ENCODE data around the gene EPB41L5. TPM values are rescaled to one million over a fixed set of nuclear protein-coding genes. Genes with fewer than 3 reads are reported as not detected.

EPB41L5 gene
- total and polyA plus RNA-seq, 3 donors from 2014 or later: 56.8 to 73.6 (median 62.7) TPM

GRCh38 chr2:120034027-120034426 is 21.1 kb downstream of the EPB41L5 start:
- no peak for DNase-seq
- no peak for TF ChIP-seq POLR2A (IDR thresholded peaks at IDR 0.05)
- TF ChIP-seq CTCF (IDR thresholded peaks at IDR 0.05): no peak
- Histone ChIP-seq H3K4me1 (no peaks in the 10 kb centered on the region), H3K4me3 (no peak overlapping the region), H3K27me3 (no peaks in the 10 kb centered on the region), H3K9me3 (no peaks in the 10 kb centered on the region), H3K27ac (no peak overlapping the region), H3K36me3 (ENCODE audit: low read depth, missing control alignments) (no peaks in the 10 kb centered on the region)
- intact Hi-C loops (cut with DNase I; ENCODE audit: low total_unique reads): no loop called here
- WGBS, 2 donors: 44 to 45% methylated on average over 2 of the region's 2 CpGs

DNA sequence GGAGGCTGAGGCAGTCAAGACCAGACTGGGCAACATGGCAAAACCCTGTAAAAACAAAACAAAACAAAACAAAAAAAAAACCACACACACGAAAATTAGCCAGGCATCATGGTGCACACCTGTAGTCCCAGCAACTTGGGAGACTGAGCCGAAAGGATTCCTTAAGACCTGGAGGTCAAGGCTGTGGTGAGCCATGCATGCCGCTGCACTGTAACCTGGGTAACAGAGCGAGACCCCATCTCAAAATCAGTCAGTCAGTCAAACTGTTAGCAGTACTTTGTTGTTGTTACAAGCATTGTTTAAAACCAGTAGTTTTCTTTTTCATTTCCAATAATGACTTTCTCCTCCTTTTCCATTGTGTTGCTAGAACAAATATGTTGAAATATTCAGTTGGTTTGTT is 21.7 kb downstream of the EPB41L5 start:
- intact Hi-C loops (cut with DNase I; ENCODE audit: low total_unique reads): no loop called here
- 88 to 93% methylated on average over 4 of the region's 4 CpGs for WGBS, 2 donors
- no peak overlapping the region for H3K27ac ChIP-seq

GRCh38 chr2:120036145-120036544 is 23.3 kb downstream of the EPB41L5 start:
- Histone ChIP-seq H3K27ac (no peak overlapping the region), H3K36me3 (ENCODE audit: low read depth, missing control alignments) (no peaks in the 10 kb centered on the region), H3K27me3 (no peaks in the 10 kb centered on the region), H3K4me3 (no peak overlapping the region), H3K9me3 (no peaks in the 10 kb centered on the region), H3K4me1 (no peaks in the 10 kb centered on the region)
- DNase-seq: no peak
- intact Hi-C loops (cut with DNase I; ENCODE audit: low total_unique reads): no loop called here
- 59 to 63% methylated on average over 1 of the region's 1 CpG for WGBS, 2 donors
- TF ChIP-seq CTCF (IDR thresholded peaks at IDR 0.05): no peak
- no peak for TF ChIP-seq POLR2A (IDR thresholded peaks at IDR 0.05)

More for the DNA sequence above, 21.7 kb downstream of the EPB41L5 start:
- no peak for DNase-seq
- no peaks in the 10 kb centered on the region for H3K36me3 ChIP-seq (ENCODE audit: low read depth, missing control alignments)
- H3K4me1 ChIP-seq: no peaks in the 10 kb centered on the region
- no peak overlapping the region for H3K4me3 ChIP-seq
- no peaks in the 10 kb centered on the region for H3K9me3 ChIP-seq
- TF ChIP-seq CTCF (IDR thresholded peaks at IDR 0.05): no peak
- TF ChIP-seq POLR2A (IDR thresholded peaks at IDR 0.05): no peak
- no peaks in the 10 kb centered on the region for H3K27me3 ChIP-seq

DNA sequence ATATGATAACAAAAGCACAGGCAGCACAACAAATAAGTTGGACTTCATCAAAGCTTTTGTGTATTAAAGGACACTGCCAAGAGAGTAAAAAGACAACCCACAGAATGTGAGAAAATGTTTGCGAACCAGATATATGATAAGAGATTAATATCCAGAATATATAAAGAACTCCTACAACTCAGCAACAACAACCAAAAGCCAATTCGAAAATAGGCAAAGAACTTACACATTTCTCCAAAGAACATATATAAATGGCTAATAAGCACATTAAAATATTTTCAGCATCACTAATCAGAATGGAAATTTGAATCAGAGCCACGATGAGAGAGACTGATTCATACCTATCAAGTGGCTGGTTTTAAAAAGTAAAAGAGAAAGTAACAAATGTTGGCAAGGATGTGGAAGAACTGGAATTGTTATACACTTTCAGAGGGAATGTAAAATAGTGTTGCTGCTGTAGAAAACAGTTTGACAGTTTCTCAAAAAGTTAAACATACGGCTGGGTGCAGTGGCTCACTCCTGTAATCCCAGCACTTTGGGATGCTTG is 25.2 kb downstream of the EPB41L5 start:
- intact Hi-C loops (cut with DNase I; ENCODE audit: low total_unique reads): no loop called here
- Histone ChIP-seq H3K27me3 (no peaks in the 10 kb centered on the region), H3K4me3 (no peak overlapping the region), H3K4me1 (peaks cover 3% of the 10 kb centered on the region), H3K9me3 (no peaks in the 10 kb centered on the region), H3K36me3 (ENCODE audit: low read depth, missing control alignments) (no peaks in the 10 kb centered on the region), H3K27ac (no peak overlapping the region)
- no peak for DNase-seq
- TF ChIP-seq POLR2A (IDR thresholded peaks at IDR 0.05) (no peak), CTCF (IDR thresholded peaks at IDR 0.05) (no peak)
- 93% methylated on average over 4 of the region's 4 CpGs for WGBS, 2 donors

- 36 to 64% methylated on average over 1 of the region's 1 CpG for WGBS, 2 donors
- intact Hi-C loops (cut with DNase I; ENCODE audit: low total_unique reads): no loop called here
- Histone ChIP-seq H3K27me3 (no peaks in the 10 kb centered on the region), H3K27ac (no peak overlapping the region), H3K9me3 (no peaks in the 10 kb centered on the region), H3K4me1 (peaks cover 3% of the 10 kb centered on the region), H3K4me3 (no peak overlapping the region), H3K36me3 (ENCODE audit: low read depth, missing control alignments) (no peaks in the 10 kb centered on the region)
- no peak for DNase-seq
- TF ChIP-seq CTCF (IDR thresholded peaks at IDR 0.05) (no peak), POLR2A (IDR thresholded peaks at IDR 0.05) (no peak)
Measured at GRCh38 chr2:120042359-120042758, 29.5 kb downstream of the EPB41L5 start.

Measured in testis (tissue), 3 donors.